OCI-LY7 (cell line): ENCODE results near the gene RTN4IP1.

Experiments used
- EZH2phosphoT487 ChIP-seq: fragments of 200-600 bp; sonication (generic); IDR thresholded peaks from 2 replicates; pipeline ENCODE4 v1.6.1; 2018; ENCODE audit warnings: low read depth, borderline replicate concordance, mild to moderate bottlenecking, mixed run types, antibody characterized with exemption, low read length, moderate library complexity, mixed read lengths
- TF ChIP-seq, protein P1 (sequence below): fragments of 200-600 bp; sonication (generic); conservative IDR thresholded peaks from 2 replicates; pipeline ENCODE4 v1.5.1; 2014; ENCODE audit warnings: mild to moderate bottlenecking, antibody characterized with exemption, low read length, moderate library complexity, mixed read lengths

DNA sequence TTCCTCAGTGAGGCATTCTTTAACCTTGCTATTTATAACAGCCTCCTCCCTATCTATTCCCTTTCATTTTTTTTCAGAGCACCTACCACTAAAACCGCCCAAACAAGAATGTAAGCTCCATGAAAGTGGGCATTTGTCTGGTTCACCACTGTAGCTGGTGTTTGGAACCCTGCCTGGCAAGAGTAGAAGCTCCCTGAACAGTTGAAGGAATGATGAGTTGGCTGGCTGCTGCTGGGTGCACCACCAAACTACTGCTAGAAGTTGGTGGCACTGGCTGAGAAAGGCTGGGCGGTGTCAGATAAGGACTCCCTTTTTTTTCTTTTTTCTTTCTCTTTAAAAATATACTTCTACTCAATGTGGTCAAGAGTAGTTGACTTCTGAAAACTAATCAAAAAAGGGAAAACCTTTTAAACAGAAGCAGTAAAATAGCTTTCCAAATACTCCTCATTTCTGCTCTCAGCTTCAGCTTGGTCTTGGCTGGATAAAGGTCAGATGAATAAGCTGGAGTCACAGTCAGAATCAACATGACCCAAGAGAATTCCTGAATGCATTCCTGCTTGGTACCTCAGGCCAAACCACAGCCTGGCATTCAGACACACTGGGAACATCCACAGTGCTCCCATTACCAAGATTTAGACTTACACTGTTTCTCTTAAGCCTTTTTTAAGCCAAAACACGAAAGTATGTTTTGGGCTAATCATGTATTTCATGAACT is 38.0 kb downstream of the RTN4IP1 start:
- TF ChIP-seq, protein P1, sequence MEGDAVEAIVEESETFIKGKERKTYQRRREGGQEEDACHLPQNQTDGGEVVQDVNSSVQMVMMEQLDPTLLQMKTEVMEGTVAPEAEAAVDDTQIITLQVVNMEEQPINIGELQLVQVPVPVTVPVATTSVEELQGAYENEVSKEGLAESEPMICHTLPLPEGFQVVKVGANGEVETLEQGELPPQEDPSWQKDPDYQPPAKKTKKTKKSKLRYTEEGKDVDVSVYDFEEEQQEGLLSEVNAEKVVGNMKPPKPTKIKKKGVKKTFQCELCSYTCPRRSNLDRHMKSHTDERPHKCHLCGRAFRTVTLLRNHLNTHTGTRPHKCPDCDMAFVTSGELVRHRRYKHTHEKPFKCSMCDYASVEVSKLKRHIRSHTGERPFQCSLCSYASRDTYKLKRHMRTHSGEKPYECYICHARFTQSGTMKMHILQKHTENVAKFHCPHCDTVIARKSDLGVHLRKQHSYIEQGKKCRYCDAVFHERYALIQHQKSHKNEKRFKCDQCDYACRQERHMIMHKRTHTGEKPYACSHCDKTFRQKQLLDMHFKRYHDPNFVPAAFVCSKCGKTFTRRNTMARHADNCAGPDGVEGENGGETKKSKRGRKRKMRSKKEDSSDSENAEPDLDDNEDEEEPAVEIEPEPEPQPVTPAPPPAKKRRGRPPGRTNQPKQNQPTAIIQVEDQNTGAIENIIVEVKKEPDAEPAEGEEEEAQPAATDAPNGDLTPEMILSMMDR, result no peak
- TF ChIP-seq EZH2phosphoT487, result no peak
